ENCODE results near the gene PIGU. TPM values are rescaled to one million over a fixed set of nuclear protein-coding genes. Genes with fewer than 3 reads are reported as not detected.

Gene PIGU, protein sequence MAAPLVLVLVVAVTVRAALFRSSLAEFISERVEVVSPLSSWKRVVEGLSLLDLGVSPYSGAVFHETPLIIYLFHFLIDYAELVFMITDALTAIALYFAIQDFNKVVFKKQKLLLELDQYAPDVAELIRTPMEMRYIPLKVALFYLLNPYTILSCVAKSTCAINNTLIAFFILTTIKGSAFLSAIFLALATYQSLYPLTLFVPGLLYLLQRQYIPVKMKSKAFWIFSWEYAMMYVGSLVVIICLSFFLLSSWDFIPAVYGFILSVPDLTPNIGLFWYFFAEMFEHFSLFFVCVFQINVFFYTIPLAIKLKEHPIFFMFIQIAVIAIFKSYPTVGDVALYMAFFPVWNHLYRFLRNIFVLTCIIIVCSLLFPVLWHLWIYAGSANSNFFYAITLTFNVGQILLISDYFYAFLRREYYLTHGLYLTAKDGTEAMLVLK
- 5.9 and 6.3 TPM in 2 replicates for total RNA-seq

GRCh38 chr20:34676642-34677373 is at the start of gene PIGU:
TSS of gene PIGU (minus strand) at chr20:34677092. CDS start at chr20:34677085, 7 bp downstream.

GRCh38 chr20:34704177-34705007 is 27.5 kb upstream of the PIGU start, which contains the start of gene TP53INP2:
TSS of gene TP53INP2 (plus strand) at chr20:34704344. CDS start at chr20:34708740, 4,396 bp downstream.

DNA sequence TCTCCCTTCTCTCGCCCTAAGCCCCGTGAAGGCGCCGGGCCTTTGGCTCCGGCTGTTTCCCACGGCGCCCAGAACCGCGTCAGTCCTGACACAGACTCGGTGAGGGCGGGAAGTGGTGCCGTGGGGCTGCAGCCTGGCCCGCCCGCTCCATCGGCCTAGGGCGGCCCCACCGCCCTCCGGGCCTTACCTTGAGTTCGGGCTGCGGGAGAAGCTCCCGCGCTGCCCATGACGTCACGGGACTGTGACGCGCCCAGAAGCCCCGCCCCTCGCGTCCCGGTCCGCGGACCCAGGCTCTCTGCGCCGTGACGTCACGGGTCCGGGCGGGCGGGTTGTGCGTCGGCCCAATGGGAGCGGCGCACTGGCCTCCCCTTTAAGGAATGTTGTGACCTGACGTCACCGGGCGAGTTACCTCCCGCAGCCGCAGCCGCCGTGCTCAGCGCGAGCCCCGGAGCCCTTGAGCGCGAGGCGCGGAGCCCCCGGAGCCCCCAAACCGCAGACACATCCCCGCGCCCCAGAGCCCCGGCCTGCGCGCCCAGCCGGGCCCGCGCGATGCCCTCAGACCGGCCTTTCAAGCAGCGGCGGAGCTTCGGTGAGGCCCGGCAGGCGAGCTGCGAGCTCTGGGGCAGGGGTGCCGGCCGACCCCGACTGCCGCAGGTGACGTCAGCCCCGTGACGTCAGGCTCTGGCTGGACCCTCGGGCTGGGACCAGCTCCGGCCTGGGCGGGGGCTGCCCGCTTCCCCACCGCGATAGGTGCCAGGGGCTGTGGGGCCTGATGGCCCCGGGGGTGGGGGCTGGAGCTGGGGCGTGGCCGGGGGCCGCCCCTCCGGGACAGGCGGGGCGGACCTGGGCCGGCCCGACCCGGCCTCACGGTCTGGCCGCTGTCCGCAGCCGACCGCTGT is 118.3 kb downstream of the PIGU start, which contains the start of gene MAP1LC3A:
MAP1LC3A (plus strand) TSS at position 399 of the 899 bp plus-strand sequence; CDS start at position 550, 151 bp downstream.

DNA sequence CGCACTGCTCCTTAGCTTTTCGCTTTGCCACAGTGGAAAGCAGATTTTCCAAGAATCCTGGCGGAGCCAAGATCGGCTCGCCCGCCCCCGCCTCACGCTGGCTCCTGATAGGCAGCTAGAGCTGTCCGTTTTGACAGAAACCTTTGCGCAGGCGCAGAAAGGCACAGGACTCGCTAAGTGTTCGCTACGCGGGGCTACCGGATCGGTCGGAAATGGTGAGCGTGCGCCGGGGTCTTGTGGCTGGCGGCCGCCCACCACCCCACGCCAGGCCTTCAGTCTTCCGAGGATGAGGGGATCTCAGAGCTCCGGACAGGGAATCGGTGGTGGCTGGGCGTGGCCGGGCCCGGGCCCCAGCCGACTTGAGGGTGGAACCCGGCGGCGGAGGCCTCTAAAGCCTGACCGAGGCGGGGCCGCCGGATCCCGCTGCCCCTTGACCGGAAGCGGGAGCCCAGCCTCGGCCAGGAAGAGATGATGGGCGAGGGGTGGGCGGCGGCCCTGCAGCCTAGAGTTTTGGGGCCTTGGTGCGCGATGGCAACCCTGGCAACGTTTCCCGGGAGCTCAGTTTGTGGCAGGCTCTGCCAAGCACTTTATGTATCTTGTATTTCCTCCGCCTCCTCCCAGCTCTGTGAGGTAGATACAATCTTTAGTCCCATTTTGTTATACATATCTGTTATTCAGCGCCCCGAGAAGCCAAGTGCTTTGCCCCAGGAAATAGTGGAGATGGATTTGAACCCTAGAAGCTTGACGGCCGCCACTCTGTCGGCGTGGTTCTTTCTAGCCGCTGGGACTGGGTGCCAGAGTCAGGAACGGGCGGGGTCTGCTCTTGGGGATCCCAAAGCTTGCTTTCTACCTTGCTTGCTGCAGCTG is 160.4 kb downstream of the PIGU start, which contains the start of gene DYNLRB1:
DYNLRB1 (plus strand) TSS at position 176 of the 867 bp plus-strand sequence; CDS start at position 213, 37 bp downstream.

Other genes with a start within 250 kb of the PIGU start
- gene DYNLRB1, start 160.7 kb downstream of the PIGU start, total RNA-seq, result 45.9 and 53.2 TPM in 2 replicates
- gene MAP1LC3A, start 118.4 kb downstream of the PIGU start, total RNA-seq, result 17.4 and 21.1 TPM in 2 replicates
- gene TP53INP2, start 27.3 kb upstream of the PIGU start, total RNA-seq, result 1.8 and 2.2 TPM in 2 replicates
- gene NCOA6, start 148.6 kb upstream of the PIGU start, total RNA-seq, result 3.4 and 5.5 TPM in 2 replicates
- gene GGT7, start 195.8 kb upstream of the PIGU start, total RNA-seq, result 9.1 and 9.8 TPM in 2 replicates
- gene ACSS2, start 199.5 kb upstream of the PIGU start, total RNA-seq, result 61.7 and 62.3 TPM in 2 replicates